Osteocyte (in vitro differentiated cells): ENCODE measurements around the gene FUT9. TPM values are rescaled to one million over a fixed set of nuclear protein-coding genes. Genes with fewer than 3 reads are reported as not detected.

Experiments
- DNase-seq: peaks from one replicate; pipeline ENCODE4 v3.0.0; 2021; ENCODE audit warnings: mixed read lengths; ENCODE audit not compliant: unreplicated experiment; ENCODE audit errors: extremely low spot score
- H3K27ac Mint-ChIP-seq: one replicate; pipeline ENCODE4 v1.8.0; 2021; ENCODE audit warnings: mild to moderate bottlenecking, mixed read lengths; ENCODE audit not compliant: unreplicated experiment
- H3K27me3 Mint-ChIP-seq: one replicate; pipeline ENCODE4 v1.8.0; 2021; ENCODE audit warnings: mixed read lengths; ENCODE audit not compliant: unreplicated experiment
- H3K36me3 Mint-ChIP-seq: one replicate; pipeline ENCODE4 v1.8.0; 2021; ENCODE audit warnings: mixed read lengths; ENCODE audit not compliant: unreplicated experiment
- H3K4me1 Mint-ChIP-seq: one replicate; pipeline ENCODE4 v1.8.0; 2021; ENCODE audit warnings: mixed read lengths; ENCODE audit not compliant: unreplicated experiment
- H3K4me3 Mint-ChIP-seq: one replicate; pipeline ENCODE4 v1.8.0; 2021; ENCODE audit warnings: mild to moderate bottlenecking, moderate library complexity, mixed read lengths; ENCODE audit not compliant: unreplicated experiment
- H3K9me3 Mint-ChIP-seq: one replicate; pipeline ENCODE4 v1.8.0; 2021; ENCODE audit warnings: mixed read lengths; ENCODE audit not compliant: unreplicated experiment
- CTCF ChIP-seq: fragments of 200-600 bp; sonication (generic); IDR thresholded peaks from 2 replicates; pipeline ENCODE4 v1.5.0; 2021; ENCODE audit warnings: antibody characterized with exemption, mild to moderate bottlenecking, moderate library complexity
- total RNA-seq: library from RNA; stranded (reverse); gene quantifications from 2 replicates; pipeline ENCODE4 v1.2.1, GENCODE V29; 2021

FUT9 gene
- total RNA-seq, 1 donor from 2014 or later: not detected

DNA sequence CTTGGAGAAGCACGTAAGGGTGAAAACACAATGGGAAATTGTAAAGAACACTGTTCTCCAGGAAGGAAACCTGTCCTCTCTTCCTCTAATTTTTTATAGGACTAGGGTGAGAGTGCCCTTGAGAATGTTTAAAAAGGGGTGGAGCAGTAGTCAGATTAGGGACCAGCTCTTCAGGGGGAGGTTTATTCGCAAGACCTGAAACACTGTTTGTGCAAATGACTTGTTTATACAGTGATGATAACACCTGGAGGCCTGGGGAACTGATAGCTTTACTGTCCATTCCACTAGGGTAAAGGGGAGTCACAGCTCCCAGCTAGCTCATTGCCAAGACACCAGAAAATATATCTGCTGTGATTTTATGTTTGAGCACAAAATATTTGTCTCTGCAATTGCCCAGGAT is 8.1 kb upstream of the FUT9 start:
- Mint-ChIP-seq H3K36me3 (no peaks in the 10 kb centered on the region), H3K4me1 (no peaks in the 10 kb centered on the region), H3K4me3 (no peak overlapping the region), H3K27ac (no peak overlapping the region), H3K9me3 (no peaks in the 10 kb centered on the region), H3K27me3 (no peaks in the 10 kb centered on the region)
- DNase-seq: no peak
- no peak for TF ChIP-seq CTCF

DNA sequence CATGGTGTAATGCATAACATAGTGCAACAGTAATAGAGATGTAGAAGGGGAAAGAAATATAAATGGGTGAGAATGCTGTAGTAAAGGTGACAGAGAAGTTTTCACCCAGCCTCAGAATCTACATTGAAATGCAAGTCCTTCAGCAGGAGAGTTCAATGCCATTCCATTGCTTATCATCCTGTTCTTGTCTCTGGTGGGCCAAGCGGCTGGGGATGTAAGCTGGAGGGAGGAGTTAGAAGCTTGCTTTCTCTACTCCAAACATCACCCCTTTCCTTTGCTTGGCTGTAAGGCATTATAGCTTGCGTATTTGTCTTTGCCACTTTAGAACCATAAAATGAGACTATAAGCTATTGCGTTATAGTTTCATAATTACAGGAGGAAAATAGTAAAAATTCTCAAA is 2.2 kb upstream of the FUT9 start:
- Mint-ChIP-seq H3K4me1 (peaks cover 4% of the 10 kb centered on the region), H3K4me3 (no peak overlapping the region), H3K36me3 (no peaks in the 10 kb centered on the region), H3K27me3 (peaks cover 34% of the 10 kb centered on the region), H3K9me3 (no peaks in the 10 kb centered on the region), H3K27ac (no peak overlapping the region)
- DNase-seq: no peak
- no peak for TF ChIP-seq CTCF

DNA sequence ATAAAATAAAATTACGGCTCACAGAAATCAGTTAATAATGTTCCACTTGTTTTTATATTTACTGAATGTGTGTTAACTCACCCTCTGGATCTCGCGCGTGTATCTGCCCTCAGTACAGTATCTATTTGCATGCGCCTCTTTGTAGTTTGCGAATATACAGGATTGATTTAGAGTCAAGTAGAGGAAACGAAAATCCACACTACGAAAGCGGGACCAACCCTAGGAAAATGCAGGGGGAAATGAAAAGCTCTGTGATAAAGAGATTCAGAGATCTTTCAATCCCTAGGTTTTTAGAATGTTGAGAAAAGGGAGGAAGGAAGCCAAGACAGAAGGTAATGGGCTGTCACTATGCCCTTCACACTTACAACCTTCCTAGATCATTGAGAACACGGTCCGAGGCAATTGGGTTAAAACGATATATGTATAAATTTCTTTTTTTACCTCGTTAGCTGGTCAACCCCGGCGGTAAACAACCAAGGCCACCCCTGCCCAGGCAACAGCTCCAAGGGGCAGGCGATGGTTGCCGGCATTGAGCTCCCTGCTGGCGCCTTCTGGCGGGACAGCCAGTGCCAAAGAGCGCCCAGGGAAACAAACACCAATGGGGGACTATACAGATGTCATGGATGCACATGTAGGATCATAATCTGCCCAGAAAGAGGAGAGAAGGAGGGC is 792 bp upstream of the FUT9 start:
- no peak overlapping the region for H3K4me3 Mint-ChIP-seq
- peaks cover 34% of the 10 kb centered on the region for H3K27me3 Mint-ChIP-seq
- TF ChIP-seq CTCF: no peak
- H3K9me3 Mint-ChIP-seq: no peaks in the 10 kb centered on the region
- H3K27ac Mint-ChIP-seq: no peak overlapping the region
- H3K36me3 Mint-ChIP-seq: no peaks in the 10 kb centered on the region
- H3K4me1 Mint-ChIP-seq: peaks cover 4% of the 10 kb centered on the region
- DNase-seq: no peak

DNA sequence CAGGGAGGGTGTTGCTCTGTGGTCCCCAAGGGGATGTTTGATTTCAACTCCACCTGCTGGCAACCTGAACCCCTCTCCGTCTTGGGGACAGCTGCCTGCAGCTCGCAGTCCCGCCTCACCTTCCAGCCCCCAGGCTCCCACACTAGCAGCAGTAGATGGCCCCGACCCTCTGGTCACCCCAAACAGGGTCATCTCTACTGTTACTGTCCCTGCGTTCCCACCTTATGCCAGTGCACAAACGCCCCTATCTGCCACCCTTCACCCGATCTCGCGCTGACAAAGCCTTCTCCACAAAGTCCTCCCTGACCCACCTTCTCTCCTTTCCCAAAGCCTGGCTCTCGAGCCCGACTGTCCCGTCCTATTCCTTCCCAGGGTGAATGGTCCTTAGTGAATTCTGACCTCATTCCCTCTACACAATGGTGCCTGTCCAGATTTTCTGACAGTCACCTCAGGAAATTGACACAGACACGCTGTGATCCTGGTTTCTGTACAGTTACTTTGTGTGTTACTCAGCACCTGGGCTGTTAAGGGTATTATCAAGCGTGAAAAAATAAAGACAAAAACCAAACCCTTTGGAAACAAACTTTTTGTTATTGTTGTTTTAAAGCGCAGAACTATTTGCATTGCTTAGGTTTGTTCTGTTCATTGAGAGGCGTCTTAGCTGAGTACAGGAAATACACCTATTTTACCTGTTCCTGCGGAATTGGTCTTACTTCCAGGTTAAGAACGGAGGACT is 728 bp downstream of the FUT9 start:
- no peak for DNase-seq
- H3K4me3 Mint-ChIP-seq: no peak overlapping the region
- no peak for TF ChIP-seq CTCF
- H3K4me1 Mint-ChIP-seq: peaks cover 4% of the 10 kb centered on the region
- H3K36me3 Mint-ChIP-seq: no peaks in the 10 kb centered on the region
- H3K27ac Mint-ChIP-seq: no peak overlapping the region
- no peaks in the 10 kb centered on the region for H3K9me3 Mint-ChIP-seq
- peaks cover 34% of the 10 kb centered on the region for H3K27me3 Mint-ChIP-seq

DNA sequence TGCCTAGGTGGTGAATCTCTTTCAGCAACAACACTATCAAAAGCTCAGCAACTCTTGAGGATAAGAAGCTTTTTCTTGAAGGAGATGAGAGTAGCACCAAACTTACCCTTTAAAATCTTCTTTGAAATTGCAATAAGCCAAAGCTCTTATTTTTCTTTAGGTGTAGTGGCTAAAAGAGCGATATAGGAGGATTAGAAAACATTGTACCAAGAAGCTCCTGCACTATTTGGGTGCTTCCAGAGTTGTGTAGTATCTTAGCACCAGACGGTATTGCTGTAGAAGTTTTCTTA is 1.2 kb downstream of the FUT9 start:
- no peak for DNase-seq
- no peaks in the 10 kb centered on the region for H3K36me3 Mint-ChIP-seq
- no peaks in the 10 kb centered on the region for H3K9me3 Mint-ChIP-seq
- no peak overlapping the region for H3K4me3 Mint-ChIP-seq
- TF ChIP-seq CTCF: no peak
- peaks cover 4% of the 10 kb centered on the region for H3K4me1 Mint-ChIP-seq
- no peak overlapping the region for H3K27ac Mint-ChIP-seq
- H3K27me3 Mint-ChIP-seq: peaks cover 34% of the 10 kb centered on the region
